Myocyte (in vitro differentiated cells): ENCODE measurements around the gene FAM53A. TPM values are rescaled to one million over a fixed set of nuclear protein-coding genes. Genes with fewer than 3 reads are reported as not detected.
"Not testable (repeated sequence)": the region's sequence is repeated elsewhere in the genome, so short reads cannot be mapped to it uniquely, and the experiment has no call there.

Source experiments
- DNase-seq: peaks from one replicate; pipeline ENCODE4 v3.0.0-alpha.2; 2012; ENCODE audit warnings: low read depth
- total RNA-seq: library from RNA; depleted of rRNA; stranded (reverse); fragments of >200 nt; gene quantifications from 2 replicates; pipeline ENCODE4 v1.2.3, GENCODE V29; 2014

FAM53A gene
- total RNA-seq, 1 donor from 2014 or later: 10.9 TPM

DNA sequence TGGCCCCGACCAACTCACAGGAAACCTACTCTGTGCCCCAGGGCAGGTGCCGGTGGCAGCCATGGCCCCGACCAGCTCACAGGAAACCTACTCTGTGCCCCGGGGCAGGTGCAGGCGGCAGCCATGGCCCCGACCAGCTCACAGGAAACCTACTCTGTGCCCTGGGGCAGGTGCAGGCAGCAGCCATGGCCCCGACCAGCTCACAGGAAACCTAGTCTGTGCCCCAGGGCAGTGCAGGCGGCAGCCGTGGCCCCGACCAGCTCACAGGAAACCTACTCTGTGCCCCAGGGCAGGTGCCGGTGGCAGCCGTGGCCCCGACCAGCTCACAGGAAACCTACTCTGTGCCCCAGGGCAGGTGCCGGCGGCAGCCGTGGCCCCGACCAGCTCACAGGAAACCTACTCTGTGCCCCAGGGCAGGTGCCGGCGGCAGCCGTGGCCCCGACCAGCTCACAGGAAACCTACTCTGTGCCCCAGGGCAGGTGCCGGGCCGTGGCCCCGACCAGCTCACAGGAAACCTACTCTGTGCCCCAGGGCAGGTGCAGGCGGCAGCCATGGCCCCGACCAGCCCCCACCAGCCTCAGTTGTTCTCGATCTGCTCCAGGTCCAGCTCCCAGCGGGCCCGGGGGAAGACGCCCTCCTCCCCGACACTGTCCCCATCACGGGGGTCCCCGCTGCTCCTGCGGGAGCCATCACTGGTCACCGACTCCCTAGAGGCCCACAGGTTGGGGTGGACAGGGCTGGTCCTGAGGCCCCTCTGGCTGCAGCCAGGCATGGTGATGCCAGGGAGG is 43.2 kb downstream of the FAM53A start:
- DNase-seq: not testable (repeated sequence)

DNA sequence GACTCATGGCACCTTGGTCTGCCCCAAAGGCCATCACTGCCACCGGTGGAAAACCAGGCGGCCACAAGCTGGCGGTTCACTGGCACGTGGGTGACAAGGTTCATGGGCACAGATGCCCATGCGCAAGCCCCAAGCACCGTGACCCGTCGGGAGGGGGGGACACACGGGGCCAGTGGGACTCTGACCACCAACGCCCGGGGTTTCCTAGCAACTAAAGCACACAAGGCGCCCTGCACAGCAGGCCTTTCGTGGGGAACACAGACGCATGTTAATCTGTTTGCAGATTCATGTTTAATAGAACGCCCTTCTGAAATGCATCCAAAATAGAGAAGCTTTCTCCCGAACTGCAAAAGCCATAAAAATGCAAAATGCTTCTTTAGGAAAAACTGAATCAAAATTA is 43.9 kb downstream of the FAM53A start:
- no peak for DNase-seq

DNA sequence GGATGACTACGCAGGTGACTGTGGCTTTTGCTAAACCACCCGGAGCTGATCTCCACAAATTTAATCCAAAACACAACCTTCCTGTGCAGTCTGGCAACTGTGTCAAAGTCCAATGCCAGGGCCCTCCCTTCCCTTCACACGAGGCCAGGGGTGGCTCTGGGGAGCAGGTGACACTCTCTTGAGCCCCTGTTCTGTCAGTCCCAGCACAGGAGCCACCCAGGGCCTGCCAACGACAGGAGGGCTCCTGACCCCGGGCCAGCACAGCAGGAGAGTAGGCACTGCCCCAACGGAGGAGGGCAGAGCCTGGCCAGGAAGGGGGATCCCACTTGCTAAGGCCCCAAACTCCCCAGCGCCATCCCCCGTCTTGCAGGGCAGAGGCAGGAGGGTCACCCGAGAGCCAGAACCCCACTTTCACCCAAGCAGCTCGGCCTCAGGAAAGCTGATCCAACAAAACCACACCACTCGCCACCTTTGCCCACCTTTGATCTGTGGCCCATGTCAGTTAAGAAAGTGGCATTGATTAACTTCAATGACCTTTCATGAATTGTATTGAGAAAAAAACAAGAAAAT is 44.7 kb downstream of the FAM53A start:
- DNase-seq: no peak

DNA sequence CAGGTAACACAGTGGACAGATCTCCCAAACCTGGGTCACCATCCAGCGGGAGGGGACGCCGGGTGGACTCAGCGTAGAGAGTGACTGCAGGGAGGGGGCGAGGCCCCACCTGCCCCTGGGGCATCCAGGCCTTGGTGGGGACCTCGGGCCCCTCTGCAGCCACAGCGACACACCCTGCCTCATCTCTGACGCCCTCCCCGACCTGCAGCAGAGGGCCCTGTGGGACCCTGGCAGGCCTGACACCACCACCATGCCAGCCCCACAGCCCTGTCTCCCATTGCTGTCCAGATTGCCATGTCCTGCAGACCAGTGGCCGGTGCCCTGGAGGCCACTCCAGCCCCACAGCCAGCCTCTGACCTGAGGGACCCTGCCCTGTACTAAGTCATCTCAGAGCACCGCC is 45.2 kb downstream of the FAM53A start:
- DNase-seq: no peak

DNA sequence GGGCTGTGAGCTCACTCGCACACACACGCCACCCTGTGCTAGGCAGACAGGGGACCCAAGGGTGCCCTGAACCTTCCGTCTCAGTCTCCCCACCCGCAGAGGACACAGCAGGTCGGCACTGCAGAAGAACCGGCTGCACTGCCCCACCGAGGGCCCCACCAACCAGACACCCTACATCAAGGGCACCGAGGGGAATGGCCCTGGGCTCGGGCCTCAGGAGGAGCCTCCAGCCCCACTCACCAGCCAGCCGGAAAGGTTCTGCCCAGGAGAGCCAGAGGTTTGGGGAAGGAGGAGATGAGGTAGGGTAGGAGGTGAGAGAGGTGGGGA is 45.9 kb downstream of the FAM53A start:
- DNase-seq: no peak

DNA sequence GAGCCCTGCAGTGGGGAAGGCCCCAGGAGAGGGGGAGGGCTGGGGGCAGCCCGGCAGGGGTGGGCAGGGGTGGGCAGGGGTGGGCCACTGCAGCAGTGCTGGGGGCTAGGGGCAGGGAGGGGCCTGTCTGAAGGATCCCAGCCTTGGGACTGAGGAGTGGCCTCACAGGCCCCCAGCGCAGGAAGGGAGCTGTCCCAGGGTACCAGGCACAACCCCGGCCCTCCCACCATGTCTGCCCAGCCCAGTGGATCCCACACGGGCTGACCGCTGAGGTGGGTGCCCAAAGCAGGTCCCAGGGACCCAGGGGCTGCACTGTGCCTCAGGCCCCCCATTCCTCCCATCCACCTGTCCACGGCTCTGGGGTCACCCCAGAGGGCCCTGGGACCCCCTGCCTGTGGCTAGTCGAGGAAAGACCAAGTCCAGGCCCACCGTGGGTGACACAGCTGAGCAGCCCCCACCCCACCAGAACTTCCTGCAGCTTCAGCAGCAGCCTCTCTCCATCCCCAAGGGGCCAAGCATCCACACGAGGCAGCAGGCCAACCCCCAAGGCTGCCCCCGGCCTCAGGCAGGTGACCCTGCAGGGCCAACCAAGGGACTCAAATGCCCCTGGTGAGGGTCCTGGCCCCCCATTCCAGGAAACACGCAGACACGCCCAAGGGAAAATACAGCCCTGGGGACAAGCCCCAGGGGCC is 46.4 kb downstream of the FAM53A start:
- DNase-seq: no peak

DNA sequence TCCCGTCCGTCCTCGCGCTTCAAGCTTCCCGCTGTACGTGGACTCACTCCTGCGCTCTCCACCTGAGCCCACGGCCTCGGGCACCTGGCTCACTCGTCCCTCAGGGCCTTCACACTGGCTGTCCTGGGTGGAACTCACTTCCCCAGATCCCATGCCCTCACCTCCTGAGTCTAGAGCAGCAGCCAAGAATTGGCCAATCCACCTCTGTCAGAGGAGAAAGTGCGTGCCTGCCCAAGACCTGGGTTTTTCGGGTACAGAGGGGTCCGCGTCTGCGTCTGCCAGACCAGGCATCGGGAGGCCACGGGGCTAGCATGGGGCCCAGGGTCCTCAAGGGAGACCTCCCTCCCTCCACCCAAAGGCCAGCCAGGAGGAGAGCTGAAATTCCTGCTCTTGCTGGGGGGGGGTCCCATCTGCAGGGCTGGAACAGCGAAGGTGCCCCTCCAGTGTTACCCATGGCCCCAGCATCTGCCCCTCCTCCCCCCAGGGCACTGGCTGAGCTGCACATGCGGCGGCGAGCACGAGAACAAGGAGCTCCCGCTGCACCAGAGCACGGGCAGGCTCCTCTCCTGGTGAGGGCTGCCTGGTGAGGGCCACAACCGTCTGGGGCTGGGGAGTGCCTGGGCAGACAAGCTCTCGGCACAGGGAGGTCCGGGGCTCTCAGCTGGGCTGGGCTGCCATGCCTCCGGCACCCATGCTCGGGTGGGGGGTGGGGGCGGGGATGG is 47.5 kb downstream of the FAM53A start:
- DNase-seq: no peak

DNA sequence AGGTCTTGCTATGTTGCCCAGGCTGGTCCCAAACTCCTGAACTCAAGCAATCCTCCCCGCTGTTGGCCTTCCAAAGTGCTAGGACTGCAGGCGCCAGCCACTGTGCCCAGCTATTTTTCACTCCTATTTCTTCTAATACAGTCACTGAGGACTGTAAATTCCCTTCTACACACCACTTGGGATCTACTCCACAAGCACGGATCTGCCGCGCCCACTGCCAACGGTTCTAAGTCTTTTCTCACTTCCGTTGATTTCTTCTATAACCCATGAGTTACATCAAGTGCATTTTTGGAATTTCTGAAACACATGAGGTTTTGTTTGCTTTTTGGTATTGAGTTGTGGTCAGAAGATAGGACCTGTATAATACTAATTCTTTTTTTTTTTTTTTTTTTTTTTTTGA is 48.6 kb downstream of the FAM53A start:
- no peak for DNase-seq

DNA sequence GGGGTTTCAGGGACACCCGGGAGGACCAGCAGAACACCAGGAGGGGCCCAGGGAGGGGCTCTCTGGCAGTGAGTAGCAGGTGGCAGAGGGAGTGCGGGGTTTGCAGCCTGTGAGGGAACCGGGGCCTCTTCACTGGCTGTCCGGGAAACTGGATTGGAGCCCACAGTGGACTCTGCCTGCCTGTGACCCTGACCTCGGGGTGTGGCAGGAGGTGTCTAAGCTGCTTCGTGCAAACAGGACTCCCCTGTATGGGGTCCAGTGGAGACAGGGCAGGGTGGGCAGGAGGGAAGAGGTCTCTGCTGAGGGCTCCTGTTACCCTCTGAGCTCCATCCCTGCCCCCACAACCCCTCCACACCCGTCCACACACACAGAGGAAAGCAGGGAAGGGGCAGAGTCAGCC is 50.1 kb downstream of the FAM53A start:
- DNase-seq: no peak

DNA sequence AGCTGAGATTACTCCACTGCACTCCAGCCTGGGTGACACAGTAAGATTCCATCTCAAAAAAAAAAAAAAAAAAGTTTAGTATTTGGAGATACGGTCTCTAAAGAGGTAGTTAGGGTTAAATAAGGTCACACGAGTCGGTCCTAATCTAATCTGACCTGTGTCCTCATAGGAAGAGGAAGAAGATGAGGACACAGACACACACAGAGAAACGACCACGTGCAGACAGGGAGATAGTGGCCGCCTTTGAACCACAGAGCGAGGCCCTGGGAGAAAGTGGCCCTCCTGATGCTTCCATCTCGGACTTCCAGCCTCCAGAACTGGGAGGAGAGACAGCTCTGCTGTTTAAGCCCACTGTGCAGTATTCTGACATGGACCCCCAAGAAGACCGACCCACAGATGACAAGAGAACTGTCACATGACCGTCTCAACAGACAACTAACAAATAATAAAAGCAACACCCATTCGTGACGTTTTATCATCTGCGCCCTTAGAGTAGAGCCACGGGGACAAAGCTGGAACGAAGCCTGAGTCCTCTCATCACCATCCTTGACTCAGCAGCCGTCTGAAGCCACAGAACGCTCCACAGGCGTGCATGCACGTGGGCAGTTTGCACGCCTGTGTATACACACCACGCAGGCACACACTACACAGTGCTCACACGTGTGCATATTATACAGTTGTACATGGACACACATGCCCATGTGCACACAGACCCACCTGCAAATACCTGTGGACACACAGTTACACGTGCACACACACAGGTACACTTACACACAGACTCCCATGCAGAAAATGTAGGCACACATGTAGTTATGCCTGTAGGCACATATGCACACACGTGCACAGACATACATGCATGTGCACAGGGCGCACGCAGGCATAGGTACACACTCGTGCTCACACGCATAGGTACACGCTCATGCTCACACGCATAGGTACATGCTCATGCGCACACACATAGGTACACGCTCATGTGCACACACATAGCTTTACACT is 51.7 kb downstream of the FAM53A start:
- no peak for DNase-seq

DNA sequence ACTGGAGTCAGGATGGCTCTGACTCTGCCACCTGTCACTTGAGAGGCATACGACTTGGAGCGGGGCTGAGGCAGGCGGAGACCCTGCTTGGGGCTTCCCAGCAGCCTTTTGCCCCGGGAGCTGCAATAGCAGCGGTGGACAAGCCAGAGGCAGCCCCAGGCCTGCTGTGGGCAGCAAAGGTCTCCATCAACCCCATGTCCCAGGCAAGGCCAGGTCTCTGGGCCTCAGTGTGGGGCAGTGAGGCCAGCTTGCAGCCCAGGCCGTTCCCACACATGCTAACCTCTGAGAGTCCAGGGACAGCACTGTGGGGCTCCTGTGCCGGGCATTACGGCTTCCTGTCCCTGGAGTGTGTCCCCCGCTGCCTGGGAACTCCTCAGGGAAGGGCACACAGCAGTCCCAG is 53.0 kb downstream of the FAM53A start:
- no peak for DNase-seq

DNA sequence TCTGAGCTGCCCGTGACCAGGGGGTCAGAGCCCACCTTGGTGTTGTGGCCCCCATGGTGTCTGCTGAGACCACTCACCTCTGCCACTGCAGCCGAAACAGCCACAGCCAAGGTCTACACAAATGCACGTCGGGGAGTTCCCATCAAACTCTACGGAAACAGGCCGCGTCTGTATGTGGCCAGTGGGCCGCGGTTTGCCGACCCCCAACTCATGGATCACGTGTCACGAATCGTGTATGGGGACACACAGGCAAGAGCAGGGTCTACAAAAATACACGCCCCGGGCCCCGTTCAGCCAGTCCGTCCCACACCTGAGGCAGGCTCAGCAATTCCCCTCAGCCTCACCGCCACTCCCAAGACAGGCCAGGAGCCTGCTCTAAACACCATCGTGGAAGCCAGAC is 53.8 kb downstream of the FAM53A start:
- no peak for DNase-seq

DNA sequence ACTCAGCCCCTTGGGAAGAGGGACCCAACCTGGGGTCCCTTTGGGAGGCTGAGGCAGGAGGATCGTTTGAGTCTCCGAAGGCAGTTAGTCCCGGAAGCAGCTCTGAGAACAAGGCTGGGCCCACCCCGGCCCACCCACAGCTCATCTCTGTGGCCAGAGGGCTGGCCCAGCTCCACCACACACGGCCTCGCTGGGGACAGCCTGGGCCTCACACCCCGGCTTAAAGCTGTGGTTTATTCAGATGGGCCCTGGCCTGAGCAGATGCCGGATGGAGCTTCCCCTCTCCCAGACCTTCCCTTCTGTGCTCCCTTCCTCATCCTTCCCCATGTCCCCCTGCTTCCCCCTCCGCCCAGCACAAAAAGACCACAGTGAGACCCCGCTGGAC is 54.4 kb downstream of the FAM53A start:
- DNase-seq: peak; percentile 20

DNA sequence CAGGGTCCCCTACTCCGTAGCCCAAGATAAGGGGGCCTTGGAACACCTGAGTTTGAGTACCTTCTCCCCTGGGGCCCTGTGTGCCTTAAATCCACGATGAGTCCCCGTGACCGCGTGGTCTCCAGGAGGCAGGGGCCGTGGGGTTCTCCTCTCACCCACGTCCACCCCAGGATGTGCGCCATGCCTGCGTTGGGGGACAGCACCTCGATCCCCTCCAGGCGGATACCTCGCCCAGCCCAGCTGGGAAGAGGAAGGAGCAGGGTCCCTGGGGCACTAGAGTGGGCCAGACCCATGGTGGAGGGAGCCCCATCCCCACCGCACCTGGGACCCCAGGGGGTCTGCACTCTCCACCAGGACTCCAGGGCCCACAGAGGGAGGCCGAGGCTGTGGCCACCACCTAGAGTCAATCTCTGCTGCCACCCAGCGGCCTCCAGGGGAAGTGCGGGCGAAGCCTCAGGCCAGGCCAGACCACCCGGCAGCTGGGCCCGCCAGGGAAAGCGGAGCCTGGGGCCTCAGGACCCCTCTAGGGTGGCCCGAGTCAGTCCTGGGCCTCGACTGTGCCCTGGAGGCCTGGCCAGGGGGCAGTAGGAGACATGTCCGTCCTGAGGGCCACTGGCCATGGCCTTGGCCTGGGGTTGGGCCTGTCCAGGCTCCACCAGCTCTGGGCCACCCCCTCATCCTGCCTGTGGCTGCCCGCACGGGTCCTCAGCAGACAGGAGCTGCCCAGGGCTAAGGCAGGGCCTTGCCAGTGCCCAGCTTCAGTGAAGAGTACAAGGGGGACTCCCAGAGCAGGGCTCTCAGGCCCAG is 55.0 kb downstream of the FAM53A start:
- DNase-seq: peak; percentile 44

DNA sequence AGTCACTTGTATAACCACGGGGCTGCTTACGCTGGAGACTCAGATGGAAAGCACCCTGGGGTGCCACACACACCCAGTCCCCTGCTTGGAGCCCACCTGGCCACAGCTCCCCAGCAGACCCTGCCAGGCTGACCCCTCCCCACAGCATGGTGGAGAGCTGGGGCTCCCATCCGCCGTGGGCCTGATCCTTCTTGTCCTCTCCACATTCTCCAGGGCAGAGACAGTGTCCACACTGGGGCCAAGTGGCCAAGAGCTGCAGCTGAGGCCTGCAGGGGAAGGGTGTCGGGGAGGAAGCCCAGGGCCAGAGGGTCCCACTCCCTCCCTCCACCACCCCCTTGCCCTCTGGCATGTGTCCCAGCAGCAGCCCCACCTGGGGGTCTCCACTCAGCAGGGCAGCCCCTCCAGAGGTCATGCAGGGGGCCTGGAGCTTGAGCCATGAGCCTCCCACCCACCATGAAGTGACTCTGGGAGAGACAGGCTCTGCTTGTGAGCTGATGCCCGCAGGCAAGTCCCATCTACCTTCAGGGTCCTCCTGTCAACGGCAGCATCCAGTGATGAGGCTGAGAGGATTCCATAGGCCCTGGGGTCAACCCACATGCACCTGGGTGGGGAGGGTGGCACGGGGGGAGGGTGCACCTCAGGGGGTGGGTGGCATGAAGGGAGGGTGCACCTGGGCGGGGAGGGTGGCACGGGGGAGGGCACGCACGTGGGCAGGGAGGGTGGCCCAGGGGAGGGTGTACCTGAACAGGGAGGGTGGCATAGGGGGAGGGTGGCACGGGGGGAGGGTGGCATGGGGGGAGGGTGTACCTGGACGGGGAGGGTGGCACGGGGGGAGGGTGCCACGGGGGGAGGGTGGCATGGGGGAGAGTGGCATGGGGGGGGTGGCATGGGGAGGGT is 56.4 kb downstream of the FAM53A start:
- no peak for DNase-seq

DNA sequence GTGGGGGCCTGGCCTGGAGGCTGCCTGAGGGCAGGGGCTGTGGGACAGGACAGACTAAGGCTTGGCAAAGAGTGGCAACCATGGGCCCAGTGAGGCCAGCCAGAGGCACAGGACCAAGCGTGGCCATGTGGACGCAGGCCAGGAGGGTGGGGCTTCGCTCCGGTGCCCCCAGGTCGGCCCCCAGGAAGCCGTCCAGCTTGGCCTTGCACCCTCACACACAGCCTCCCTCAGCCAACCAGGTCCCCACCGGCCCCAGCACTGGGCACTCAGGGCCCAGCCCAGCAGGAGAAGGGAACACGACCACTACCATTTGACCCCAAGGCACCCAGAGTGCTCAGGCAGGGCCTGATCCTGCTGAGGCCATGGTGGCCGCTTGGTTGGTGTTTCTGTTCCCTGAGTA is 57.2 kb downstream of the FAM53A start:
- DNase-seq: no peak

DNA sequence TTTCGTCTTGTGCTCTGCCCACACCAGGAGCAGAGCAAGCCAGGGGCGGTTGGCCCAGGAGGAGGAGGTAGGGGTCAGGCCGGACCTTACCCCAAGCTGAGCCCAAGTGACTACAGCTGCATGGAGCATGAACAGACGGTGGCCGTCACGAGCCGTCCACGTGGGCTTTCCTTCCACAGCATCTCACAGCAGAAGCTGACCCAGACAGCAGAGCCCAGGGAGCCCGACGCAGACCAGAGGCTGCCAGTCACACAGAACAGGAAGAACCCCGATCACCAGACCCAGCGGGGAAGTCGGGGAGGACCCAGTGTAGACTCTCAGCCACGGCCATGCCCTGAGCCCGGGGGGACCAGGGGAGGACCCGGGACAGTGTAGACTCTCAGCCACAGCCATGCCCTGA is 58.0 kb downstream of the FAM53A start:
- DNase-seq: no peak

DNA sequence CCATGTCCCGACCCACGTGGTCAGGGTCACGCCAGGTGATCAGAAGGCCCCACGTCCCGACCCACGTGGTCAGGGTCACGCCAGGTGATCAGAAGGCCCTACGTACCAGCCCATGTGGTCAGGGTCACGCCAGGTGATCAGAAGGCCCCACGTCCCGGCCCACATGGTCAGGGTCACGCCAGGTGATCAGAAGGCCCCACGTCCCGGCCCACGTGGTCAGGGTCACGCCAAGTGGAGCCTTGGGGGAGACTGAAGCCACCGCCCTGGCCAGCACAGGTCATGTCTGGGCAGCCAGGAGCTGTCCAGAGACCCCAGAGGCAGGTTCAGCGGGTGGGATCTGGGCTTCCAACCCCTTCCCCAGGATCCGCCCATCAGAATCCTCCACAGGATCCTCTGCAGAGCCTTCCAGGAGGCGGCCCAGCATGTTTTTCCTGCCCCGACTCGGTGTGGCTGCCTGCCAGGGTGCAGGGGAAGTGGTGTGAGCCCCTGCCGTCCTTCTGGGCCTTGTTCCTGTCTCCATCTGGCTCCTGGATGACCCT is 58.4 kb downstream of the FAM53A start:
- DNase-seq: no peak

DNA sequence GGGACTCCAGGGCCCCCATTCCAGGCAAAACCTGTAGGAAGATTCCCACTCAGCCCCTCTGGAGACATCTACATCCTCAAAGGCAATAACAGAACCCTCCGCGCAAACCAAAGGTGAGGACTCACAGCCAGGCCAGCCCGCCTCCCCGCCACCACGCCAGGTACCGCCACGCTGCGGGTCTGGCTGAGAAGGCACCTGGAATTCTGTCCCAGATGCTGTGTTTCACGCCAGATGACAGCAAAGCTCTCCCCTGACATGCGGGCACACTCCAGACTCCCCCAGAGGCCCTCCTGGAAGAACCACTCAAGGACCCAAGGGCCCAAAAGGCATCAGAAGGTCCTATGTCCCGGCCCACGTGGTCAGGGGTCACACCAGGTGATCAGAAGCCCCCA is 59.6 kb downstream of the FAM53A start:
- no peak for DNase-seq
